ENCODE data around the gene CALN1.

CALN1 gene

GRCh38 chr7:71970725-71971124 lies 441.4 kb downstream of the CALN1 start:
- no peak for TF ChIP-seq CTCF (conservative IDR thresholded peaks at IDR 0.05; ENCODE audit: control insufficient read depth, insufficient read depth, low read depth, low read length)
- H3K4me3 ChIP-seq (ENCODE audit: control insufficient read depth, low read depth, low read length): no peak overlapping the region
- no peak for DNase-seq (ENCODE audit: low read depth)

GRCh38 chr7:71962636-71963035 lies 449.5 kb downstream of the CALN1 start:
- DNase-seq (ENCODE audit: low read depth): no peak
- H3K4me3 ChIP-seq (ENCODE audit: control insufficient read depth, low read depth, low read length): no peak overlapping the region
- no peak for TF ChIP-seq CTCF (conservative IDR thresholded peaks at IDR 0.05; ENCODE audit: control insufficient read depth, insufficient read depth, low read depth, low read length)

GRCh38 chr7:71961283-71961682 lies 450.9 kb downstream of the CALN1 start:
- no peak overlapping the region for H3K4me3 ChIP-seq (ENCODE audit: control insufficient read depth, low read depth, low read length)
- no peak for TF ChIP-seq CTCF (conservative IDR thresholded peaks at IDR 0.05; ENCODE audit: control insufficient read depth, insufficient read depth, low read depth, low read length)
- DNase-seq (ENCODE audit: low read depth): no peak

- no peak overlapping the region for H3K4me3 ChIP-seq (ENCODE audit: control insufficient read depth, low read depth, low read length)
- DNase-seq (ENCODE audit: low read depth): no peak
- TF ChIP-seq CTCF (conservative IDR thresholded peaks at IDR 0.05; ENCODE audit: control insufficient read depth, insufficient read depth, low read depth, low read length): no peak
Observed at GRCh38 chr7:71942115-71942514, 470.0 kb downstream of the CALN1 start.

- no peak for DNase-seq (ENCODE audit: low read depth)
- H3K4me3 ChIP-seq (ENCODE audit: control insufficient read depth, low read depth, low read length): no peak overlapping the region
- TF ChIP-seq CTCF (conservative IDR thresholded peaks at IDR 0.05; ENCODE audit: control insufficient read depth, insufficient read depth, low read depth, low read length): no peak
Observed at GRCh38 chr7:71937840-71938371, 474.2 kb downstream of the CALN1 start.

GRCh38 chr7:71935674-71936073 lies 476.5 kb downstream of the CALN1 start:
- H3K4me3 ChIP-seq (ENCODE audit: control insufficient read depth, low read depth, low read length): no peak overlapping the region
- TF ChIP-seq CTCF (conservative IDR thresholded peaks at IDR 0.05; ENCODE audit: control insufficient read depth, insufficient read depth, low read depth, low read length): no peak
- no peak for DNase-seq (ENCODE audit: low read depth)

- no peak for DNase-seq (ENCODE audit: low read depth)
- TF ChIP-seq CTCF (conservative IDR thresholded peaks at IDR 0.05; ENCODE audit: control insufficient read depth, insufficient read depth, low read depth, low read length): no peak
- no peak overlapping the region for H3K4me3 ChIP-seq (ENCODE audit: control insufficient read depth, low read depth, low read length)
Observed at GRCh38 chr7:71933426-71933825, 478.7 kb downstream of the CALN1 start.
